ENCODE measurements around the gene PPP2CA.
A peak's percentile ranks its signal among the peaks of the same experiment; 100 is the strongest.
"Not testable (repeated sequence)": the region's sequence is repeated elsewhere in the genome, so short reads cannot be mapped to it uniquely, and the experiment has no call there.

Gene PPP2CA

DNA sequence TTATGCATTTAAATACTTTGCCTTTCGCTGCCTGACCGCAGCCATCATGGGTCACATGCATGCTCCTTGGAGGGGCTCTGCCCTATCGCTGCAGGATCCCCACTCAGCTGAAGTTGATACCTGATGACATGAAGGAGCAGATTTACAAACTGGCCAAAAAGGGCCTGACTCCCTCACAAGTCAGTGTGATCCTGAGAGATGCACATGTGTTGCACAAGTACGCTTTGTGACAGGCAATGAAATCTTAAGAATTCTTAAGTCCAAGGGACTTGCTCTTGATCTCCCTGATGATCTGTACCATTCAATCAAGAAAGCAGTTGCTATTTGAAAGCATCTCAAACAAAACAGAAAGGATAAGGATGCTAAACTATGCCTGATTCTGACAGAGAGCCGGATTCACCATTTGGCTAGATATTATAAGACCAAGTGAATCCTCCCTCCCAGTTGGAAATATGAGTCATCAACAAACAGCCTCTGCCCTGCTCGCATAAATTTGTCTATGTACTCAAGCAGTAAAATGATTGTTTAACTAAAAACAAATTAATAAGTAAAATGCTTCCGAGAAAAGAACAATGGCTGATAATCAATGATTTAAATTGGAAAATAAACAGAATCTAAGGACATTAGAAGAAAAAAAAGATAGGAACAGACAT, 41.6 kb upstream of the PPP2CA start:
- in situ Hi-C loops (cut with HindIII; ENCODE audit: low pct_ligation_motif_present, low sequenced_read_pairs), result no loop called here
- Histone ChIP-seq H3K4me3 (ENCODE audit: low read depth, low read length) (no peak overlapping the region), H3K27me3 (replicated peaks) (no peaks in the 10 kb centered on the region), H3K36me3 (replicated peaks) (no peaks in the 10 kb centered on the region), H3K27ac (no peak overlapping the region)
- no peak for DNase-seq
- TF ChIP-seq, protein P1, sequence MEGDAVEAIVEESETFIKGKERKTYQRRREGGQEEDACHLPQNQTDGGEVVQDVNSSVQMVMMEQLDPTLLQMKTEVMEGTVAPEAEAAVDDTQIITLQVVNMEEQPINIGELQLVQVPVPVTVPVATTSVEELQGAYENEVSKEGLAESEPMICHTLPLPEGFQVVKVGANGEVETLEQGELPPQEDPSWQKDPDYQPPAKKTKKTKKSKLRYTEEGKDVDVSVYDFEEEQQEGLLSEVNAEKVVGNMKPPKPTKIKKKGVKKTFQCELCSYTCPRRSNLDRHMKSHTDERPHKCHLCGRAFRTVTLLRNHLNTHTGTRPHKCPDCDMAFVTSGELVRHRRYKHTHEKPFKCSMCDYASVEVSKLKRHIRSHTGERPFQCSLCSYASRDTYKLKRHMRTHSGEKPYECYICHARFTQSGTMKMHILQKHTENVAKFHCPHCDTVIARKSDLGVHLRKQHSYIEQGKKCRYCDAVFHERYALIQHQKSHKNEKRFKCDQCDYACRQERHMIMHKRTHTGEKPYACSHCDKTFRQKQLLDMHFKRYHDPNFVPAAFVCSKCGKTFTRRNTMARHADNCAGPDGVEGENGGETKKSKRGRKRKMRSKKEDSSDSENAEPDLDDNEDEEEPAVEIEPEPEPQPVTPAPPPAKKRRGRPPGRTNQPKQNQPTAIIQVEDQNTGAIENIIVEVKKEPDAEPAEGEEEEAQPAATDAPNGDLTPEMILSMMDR (IDR thresholded peaks at IDR 0.05; ENCODE audit: low read depth, low read length, missing control alignments), result no peak

DNA sequence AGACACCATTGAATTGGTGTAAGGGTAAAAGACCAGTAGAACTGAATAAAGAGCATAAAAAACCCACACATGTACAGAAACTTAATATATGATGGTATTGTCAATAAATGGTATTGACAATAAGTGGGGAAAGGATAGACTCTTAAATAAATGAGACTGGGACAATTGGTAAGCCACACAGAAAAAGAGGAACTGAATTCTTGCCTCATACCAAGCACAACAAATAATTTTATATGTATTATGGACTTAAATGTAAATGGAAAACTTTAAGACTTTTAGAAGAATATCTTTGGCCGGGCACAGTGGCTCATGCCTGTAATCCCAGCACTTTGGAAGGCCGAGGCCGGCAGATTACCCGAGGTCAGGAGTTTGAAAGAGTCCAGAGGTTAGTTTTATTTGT, 37.9 kb upstream of the PPP2CA start:
- TF ChIP-seq, protein P1 (IDR thresholded peaks at IDR 0.05; ENCODE audit: low read depth, low read length, missing control alignments), result no peak
- H3K27me3 ChIP-seq (replicated peaks), result no peaks in the 10 kb centered on the region
- no peak overlapping the region for H3K27ac ChIP-seq
- no peaks in the 10 kb centered on the region for H3K36me3 ChIP-seq (replicated peaks)
- no peak overlapping the region for H3K4me3 ChIP-seq (ENCODE audit: low read depth, low read length)
- DNase-seq, result no peak
- in situ Hi-C loops (cut with HindIII; ENCODE audit: low pct_ligation_motif_present, low sequenced_read_pairs), result no loop called here

DNA sequence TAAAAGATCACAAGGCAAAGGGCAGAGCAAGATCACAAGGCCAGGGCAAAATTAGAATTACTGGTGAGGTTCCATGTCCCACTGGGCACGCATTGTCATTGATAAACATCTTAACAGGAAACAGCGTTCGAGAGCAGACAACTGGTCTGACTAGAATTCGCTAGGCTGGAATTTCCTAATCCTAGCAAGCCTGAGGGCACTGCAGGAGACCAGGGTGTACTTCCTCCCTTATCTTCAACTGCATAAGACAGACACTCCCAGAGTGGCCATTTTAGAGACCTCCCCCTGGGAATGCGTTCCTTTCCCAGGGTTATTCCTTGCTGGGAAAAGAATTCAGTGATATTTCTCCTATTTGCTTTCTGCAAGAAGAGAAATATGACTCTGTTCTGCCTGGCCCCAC, 36.8 kb upstream of the PPP2CA start:
- H3K36me3 ChIP-seq (replicated peaks); DNase-seq; H3K27ac ChIP-seq; H3K4me3 ChIP-seq (ENCODE audit: low read depth, low read length); in situ Hi-C loops (cut with HindIII; ENCODE audit: low pct_ligation_motif_present, low sequenced_read_pairs); H3K27me3 ChIP-seq (replicated peaks): not testable (repeated sequence)

DNA sequence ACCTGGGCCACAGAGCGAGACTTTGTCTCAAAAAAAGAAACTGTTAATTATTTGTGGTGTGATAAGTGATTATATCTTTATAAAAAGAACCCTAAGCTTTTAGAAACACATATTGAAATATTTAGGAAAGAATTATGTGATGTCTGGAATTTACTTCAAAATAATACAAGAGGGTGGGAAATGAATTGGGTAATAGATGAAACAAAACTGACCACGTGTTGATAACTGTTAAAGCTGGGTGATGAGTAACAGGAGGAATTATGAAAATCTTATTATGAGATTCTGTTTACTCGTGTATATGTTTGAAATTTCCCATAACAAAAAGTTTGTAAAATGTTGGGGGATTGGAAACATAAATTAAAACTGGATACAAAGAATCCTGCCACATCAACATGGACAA, 33.0 kb upstream of the PPP2CA start:
- no peak overlapping the region for H3K4me3 ChIP-seq (ENCODE audit: low read depth, low read length)
- H3K27me3 ChIP-seq (replicated peaks), result no peaks in the 10 kb centered on the region
- in situ Hi-C loops (cut with HindIII; ENCODE audit: low pct_ligation_motif_present, low sequenced_read_pairs), result no loop called here
- TF ChIP-seq, protein P1 (IDR thresholded peaks at IDR 0.05; ENCODE audit: low read depth, low read length, missing control alignments), result no peak
- no peaks in the 10 kb centered on the region for H3K36me3 ChIP-seq (replicated peaks)
- DNase-seq, result no peak
- no peak overlapping the region for H3K27ac ChIP-seq

DNA sequence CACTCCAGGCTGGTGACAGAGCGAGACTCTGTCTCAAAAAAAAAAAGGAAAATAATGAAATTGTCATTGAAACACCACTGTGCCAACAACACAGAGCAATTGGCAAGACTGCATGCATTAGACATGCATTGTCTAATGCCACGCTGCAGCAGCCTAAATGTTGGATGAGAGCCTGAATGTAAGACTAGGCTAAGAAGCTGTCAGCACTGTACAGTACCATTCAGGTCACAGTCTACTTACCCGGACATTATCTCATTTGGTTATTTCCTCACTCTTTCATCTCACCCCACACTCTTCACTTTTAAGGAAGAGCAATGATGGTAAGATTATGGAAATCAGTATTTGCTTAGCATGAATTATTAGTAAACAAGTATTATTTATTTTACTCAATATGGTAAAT, 31.3 kb upstream of the PPP2CA start:
- Histone ChIP-seq H3K27ac (no peak overlapping the region), H3K36me3 (replicated peaks) (no peaks in the 10 kb centered on the region), H3K4me3 (ENCODE audit: low read depth, low read length) (no peak overlapping the region), H3K27me3 (replicated peaks) (no peaks in the 10 kb centered on the region)
- DNase-seq, result no peak
- in situ Hi-C loops (cut with HindIII; ENCODE audit: low pct_ligation_motif_present, low sequenced_read_pairs), result no loop called here
- TF ChIP-seq, protein P1 (IDR thresholded peaks at IDR 0.05; ENCODE audit: low read depth, low read length, missing control alignments), result no peak

DNA sequence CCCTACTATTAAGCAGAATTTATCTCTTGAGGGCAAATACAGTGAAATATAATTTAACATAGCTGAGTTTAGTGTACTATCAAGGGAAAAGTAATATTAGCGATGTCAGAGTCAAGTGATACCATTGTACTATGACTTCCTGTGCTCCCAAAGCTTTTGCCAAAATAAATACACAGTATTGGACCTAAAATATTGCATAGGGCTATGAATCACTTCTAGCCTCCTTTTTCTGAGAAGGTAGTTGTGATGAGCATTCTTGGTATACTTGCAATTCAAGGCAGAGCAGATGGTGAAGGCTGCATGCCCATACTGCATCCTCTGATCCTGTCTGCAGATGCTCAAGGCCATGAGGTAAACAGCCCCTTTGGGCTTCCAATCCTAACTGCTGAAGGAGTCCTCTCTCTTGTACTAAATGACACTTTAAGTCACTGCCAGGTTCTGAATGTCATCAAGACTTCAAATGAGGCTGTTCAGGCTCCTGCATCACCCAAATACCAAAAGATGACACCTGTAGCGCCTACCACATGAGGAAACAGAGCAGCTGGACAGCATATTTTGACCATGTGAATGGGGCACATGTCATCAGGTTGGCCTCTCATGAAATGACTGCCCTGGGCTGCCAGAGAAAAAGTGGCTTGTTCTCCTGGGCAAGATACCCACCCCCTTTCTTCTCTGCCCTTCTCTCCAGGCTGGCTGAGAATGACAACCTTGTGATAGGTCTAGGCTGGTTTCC, 29.7 kb upstream of the PPP2CA start:
- Histone ChIP-seq H3K27me3 (replicated peaks) (no peaks in the 10 kb centered on the region), H3K4me3 (ENCODE audit: low read depth, low read length) (no peak overlapping the region), H3K36me3 (replicated peaks) (no peaks in the 10 kb centered on the region), H3K27ac (no peak overlapping the region)
- TF ChIP-seq, protein P1 (IDR thresholded peaks at IDR 0.05; ENCODE audit: low read depth, low read length, missing control alignments), result no peak
- in situ Hi-C loops (cut with HindIII; ENCODE audit: low pct_ligation_motif_present, low sequenced_read_pairs), result no loop called here
- DNase-seq, result peak; percentile 47

DNA sequence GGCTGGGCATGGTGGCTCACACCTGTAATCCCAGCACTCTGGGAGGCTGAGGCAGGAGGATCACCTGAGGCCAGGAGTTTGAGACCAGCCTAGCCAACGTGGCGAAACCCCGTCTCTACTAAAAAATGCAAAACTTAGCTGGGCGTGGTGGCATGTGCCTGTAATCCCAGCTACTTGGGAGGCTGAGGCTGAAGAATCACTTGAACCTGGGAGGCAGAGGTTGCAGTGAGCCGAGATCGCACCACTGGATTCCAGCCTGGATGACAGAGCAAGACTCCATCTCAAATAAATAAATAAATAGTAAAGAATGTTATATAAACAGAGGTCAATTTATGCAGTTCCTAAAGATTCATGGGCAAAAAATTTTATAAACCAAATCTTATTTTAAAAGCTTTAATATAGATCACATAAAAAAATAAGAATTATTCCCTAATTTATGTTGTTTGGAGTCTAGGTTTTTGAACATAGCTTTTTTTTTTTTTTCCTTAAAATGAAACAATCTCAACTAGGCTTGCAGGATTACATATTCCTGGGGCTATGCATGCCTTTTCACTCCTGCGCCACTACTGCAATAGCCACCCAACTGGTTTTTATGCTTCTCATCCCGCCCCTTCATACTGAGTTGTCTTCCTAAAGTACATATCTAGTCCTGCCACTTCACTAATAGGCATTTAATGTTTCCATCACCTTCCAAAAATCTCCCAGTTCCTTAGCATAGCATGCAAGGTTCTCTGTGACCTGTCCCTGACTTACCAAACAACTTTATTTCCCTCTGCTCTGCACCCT, 27.7 kb upstream of the PPP2CA start:
- H3K4me3 ChIP-seq (ENCODE audit: low read depth, low read length); H3K36me3 ChIP-seq (replicated peaks); DNase-seq; H3K27me3 ChIP-seq (replicated peaks); in situ Hi-C loops (cut with HindIII; ENCODE audit: low pct_ligation_motif_present, low sequenced_read_pairs): not testable (repeated sequence)
- H3K27ac ChIP-seq, result peak overlapping the region; percentile 72

Measured in brain microvascular endothelial cell (primary cell).